ENCODE data around the gene ZNF892.

The ZNF892 gene

DNA sequence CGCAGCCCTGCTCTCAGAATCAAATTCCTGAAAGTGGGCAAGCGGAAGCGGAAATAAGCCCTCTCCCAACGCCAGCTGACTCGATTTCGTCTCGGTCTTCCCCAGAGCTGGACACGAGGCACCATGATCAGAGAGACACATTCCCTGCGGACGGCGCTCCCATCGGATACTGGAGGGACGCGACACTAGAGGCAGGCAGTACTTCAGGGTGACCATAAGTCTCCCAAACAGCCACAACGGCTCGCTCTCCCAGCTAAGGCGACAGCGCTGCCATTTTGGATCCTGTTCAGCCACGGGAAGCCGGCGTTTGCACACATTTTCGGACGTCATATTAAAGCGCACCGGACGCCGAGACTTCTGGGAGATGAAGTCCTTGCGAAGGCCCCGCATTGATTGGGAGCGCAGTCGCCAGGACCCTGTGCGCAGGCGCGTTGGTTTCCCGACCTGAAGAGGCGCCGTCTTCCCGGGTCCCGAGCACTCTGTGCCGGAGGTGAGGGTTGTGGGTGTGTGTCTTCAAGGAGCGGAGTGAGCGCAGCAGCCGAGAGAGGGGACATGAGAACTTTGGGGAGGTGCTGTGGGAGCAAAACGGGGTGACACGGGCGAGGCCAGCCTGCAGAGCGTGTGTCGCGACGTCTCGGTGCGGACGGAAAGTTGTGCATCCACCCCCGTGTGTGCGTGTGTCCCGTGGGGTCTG lies 41.8 kb upstream of the ZNF892 start, which contains the start of gene ZNF2:
TSS of gene ZNF2 (plus strand) at position 439 of the 694 bp plus-strand sequence. CDS start 10,418 bp downstream, outside the sequence.
- TF ChIP-seq POLR2AphosphoS5 (IDR thresholded peaks at IDR 0.05; ENCODE audit: low read depth, low read length) (peak; percentile 92), TAF1 (IDR thresholded peaks at IDR 0.05; ENCODE audit: borderline replicate concordance, insufficient read depth, low read length) (peak; percentile 87; the same call in 1 of the 2 replicates), SIN3A (IDR thresholded peaks at IDR 0.05; ENCODE audit: borderline replicate concordance, insufficient read depth, low read length) (no peak), FOXP2 (optimal IDR thresholded peaks at IDR 0.05; ENCODE audit: borderline replicate concordance, extremely low read depth, extremely low read length, insufficient read depth) (peak; percentile 12)
- TF ChIP-seq, protein P1, sequence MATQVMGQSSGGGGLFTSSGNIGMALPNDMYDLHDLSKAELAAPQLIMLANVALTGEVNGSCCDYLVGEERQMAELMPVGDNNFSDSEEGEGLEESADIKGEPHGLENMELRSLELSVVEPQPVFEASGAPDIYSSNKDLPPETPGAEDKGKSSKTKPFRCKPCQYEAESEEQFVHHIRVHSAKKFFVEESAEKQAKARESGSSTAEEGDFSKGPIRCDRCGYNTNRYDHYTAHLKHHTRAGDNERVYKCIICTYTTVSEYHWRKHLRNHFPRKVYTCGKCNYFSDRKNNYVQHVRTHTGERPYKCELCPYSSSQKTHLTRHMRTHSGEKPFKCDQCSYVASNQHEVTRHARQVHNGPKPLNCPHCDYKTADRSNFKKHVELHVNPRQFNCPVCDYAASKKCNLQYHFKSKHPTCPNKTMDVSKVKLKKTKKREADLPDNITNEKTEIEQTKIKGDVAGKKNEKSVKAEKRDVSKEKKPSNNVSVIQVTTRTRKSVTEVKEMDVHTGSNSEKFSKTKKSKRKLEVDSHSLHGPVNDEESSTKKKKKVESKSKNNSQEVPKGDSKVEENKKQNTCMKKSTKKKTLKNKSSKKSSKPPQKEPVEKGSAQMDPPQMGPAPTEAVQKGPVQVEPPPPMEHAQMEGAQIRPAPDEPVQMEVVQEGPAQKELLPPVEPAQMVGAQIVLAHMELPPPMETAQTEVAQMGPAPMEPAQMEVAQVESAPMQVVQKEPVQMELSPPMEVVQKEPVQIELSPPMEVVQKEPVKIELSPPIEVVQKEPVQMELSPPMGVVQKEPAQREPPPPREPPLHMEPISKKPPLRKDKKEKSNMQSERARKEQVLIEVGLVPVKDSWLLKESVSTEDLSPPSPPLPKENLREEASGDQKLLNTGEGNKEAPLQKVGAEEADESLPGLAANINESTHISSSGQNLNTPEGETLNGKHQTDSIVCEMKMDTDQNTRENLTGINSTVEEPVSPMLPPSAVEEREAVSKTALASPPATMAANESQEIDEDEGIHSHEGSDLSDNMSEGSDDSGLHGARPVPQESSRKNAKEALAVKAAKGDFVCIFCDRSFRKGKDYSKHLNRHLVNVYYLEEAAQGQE (IDR thresholded peaks at IDR 0.05; ENCODE audit: insufficient read depth in 1 of 2, low read depth in 2 of 2, low read length in 2 of 2): 0 out of 4 replicates have a peak, but pooled peaks have one; percentile 8 to 15

DNA sequence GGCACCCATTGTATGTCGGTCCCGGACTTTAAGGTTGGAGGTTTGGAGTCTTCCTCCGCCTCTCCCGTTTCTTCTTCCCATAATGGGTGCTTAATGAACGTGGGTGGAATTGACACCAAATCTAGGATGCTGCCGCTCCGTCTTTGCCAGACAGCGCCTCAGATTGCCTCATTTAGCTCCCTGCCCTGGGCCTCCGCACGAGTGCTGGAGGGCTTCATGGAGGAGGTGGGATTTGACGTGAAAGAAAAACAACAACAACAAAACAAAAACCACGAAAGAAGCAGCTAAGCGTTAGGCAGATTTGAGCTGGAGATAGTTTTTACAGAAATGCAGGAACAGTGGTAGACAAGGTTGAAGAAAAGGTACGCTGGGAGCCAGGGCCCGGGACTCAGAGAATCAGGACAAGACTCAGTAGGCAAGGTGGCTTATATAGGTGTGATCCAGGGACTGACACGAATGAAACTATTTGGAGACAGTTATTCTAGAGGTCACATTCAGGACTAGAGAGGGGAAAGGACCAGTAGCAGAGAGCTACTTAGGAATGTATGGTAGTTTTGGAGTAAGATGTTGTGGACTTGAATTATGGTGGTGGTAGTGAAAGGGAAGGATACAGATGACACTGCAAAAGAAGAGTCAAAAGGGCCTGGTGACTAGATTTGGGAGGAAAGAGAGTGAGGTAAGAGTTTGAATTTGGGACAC lies 41.1 kb upstream of the ZNF892 start:
- TF ChIP-seq POLR2AphosphoS5 (IDR thresholded peaks at IDR 0.05; ENCODE audit: low read depth, low read length): no peak
- TF ChIP-seq TAF1 (IDR thresholded peaks at IDR 0.05; ENCODE audit: borderline replicate concordance, insufficient read depth, low read length): no peak
- no peak for TF ChIP-seq SIN3A (IDR thresholded peaks at IDR 0.05; ENCODE audit: borderline replicate concordance, insufficient read depth, low read length)
- TF ChIP-seq, protein P1 (IDR thresholded peaks at IDR 0.05; ENCODE audit: insufficient read depth in 1 of 2, low read depth in 2 of 2, low read length in 2 of 2): no peak
- TF ChIP-seq FOXP2 (optimal IDR thresholded peaks at IDR 0.05; ENCODE audit: borderline replicate concordance, extremely low read depth, extremely low read length, insufficient read depth): no peak

DNA sequence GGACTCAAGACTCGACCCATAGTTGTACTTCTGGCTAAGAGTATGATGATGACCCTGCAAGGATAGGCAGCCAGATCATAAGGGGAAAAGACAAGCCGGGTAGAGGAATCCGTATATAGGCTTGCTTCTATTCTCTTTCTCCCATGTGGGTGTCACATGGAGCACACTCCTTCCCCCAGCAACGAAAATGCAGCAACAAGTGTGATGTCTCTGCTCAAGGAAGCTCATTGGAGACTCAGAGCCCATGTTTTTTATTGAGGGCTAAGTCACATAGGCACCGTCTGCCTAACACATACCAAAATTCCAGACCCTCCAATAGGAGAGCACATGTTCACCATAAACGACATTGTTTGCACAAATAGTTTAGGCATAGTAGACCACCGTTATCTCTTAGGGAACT lies 35.4 kb upstream of the ZNF892 start:
- TF ChIP-seq SIN3A (IDR thresholded peaks at IDR 0.05; ENCODE audit: borderline replicate concordance, insufficient read depth, low read length) (no peak), TAF1 (IDR thresholded peaks at IDR 0.05; ENCODE audit: borderline replicate concordance, insufficient read depth, low read length) (no peak), POLR2AphosphoS5 (IDR thresholded peaks at IDR 0.05; ENCODE audit: low read depth, low read length) (no peak), FOXP2 (optimal IDR thresholded peaks at IDR 0.05; ENCODE audit: borderline replicate concordance, extremely low read depth, extremely low read length, insufficient read depth) (no peak)
- TF ChIP-seq, protein P1 (IDR thresholded peaks at IDR 0.05; ENCODE audit: insufficient read depth in 1 of 2, low read depth in 2 of 2, low read length in 2 of 2): no peak

DNA sequence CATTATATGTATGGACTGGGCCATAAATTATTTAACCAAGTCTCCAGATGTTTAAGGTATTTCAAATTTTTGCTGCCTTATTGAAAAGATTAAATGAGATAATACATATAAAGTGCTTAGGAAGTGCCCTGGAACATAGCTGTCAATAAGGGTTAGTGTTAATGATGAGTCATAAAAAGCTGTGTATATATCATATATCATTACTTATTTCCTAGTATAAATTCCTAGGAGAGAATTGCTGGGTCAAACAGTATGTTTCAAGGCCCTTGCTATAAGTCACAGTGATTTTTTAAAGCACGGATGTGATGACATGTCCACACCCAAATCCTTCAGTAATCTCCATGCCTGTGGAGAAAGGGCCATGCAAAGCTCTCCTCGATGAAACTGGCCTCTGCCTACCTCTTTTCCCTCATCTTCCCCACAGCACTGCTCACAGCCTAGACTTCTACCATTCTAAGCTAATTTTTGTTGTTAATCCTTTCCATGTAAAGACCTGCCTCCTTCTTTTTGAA lies 33.2 kb upstream of the ZNF892 start:
- TF ChIP-seq, protein P1 (IDR thresholded peaks at IDR 0.05; ENCODE audit: insufficient read depth in 1 of 2, low read depth in 2 of 2, low read length in 2 of 2): no peak
- no peak for TF ChIP-seq POLR2AphosphoS5 (IDR thresholded peaks at IDR 0.05; ENCODE audit: low read depth, low read length)
- no peak for TF ChIP-seq SIN3A (IDR thresholded peaks at IDR 0.05; ENCODE audit: borderline replicate concordance, insufficient read depth, low read length)
- TF ChIP-seq TAF1 (IDR thresholded peaks at IDR 0.05; ENCODE audit: borderline replicate concordance, insufficient read depth, low read length): no peak
- no peak for TF ChIP-seq FOXP2 (optimal IDR thresholded peaks at IDR 0.05; ENCODE audit: borderline replicate concordance, extremely low read depth, extremely low read length, insufficient read depth)
